ENCODE data around the gene ARHGAP15. TPM values are rescaled to one million over a fixed set of nuclear protein-coding genes. Genes with fewer than 3 reads are reported as not detected.

ARHGAP15 gene
- total RNA-seq, 8 experiments from 2014 or later, result 0.29 to 1.3 (median 0.51) TPM; not detected in 2

DNA sequence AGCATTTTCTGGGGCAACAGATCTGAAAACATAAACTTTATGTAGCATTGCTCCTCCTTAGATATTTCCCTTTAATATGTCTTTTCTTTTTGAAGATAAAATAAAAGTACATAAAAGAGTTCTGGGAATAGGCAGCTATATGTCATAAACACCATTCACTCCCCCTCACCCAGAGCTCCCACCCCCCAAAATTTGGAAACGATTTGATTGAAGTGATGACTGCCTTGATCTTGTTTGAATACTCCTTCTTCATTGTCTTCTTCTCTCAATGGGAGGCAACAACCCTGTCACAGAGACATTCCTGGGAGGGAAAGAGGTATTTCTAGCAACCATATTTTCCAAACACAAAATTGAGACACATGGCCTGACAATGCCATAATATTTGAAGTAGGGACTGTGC is 369.3 kb downstream of the ARHGAP15 start:
- peaks cover 0 to 8% of the 10 kb centered on the region in 2 donors for H3K4me1 ChIP-seq (replicated peaks in 1 of 2)
- 0 to 60% (median 33%) methylated on average over 1 of the region's 1 CpG; no CpG with 5 or more reads in 3 of the 10 experiments for WGBS, 10 experiments
- no peak overlapping the region for H3K27ac ChIP-seq
- H3K4me3 ChIP-seq, result no peak overlapping the region
- in situ Hi-C loops (cut with MboI; ENCODE audit: low pct_unique_long_range_greater_than_20kb in 2 of 9, low sequenced_read_pairs in 9 of 9, unreplicated experiment in 9 of 9), result no loop called here
- ATAC-seq (replicated peaks in 6 of 8), result no peak

GRCh38 chr2:143499061-143499460 is 369.8 kb downstream of the ARHGAP15 start:
- 9 to 85% (median 31%) methylated on average over 1 to 3 of the region's 3 CpGs for WGBS, 10 experiments
- in situ Hi-C loops (cut with MboI; ENCODE audit: low pct_unique_long_range_greater_than_20kb in 2 of 9, low sequenced_read_pairs in 9 of 9, unreplicated experiment in 9 of 9), result no loop called here
- no peak overlapping the region for H3K4me3 ChIP-seq
- no peak overlapping the region for H3K27ac ChIP-seq
- H3K4me1 ChIP-seq (replicated peaks in 1 of 2), result peaks cover 0 to 8% of the 10 kb centered on the region in 2 donors
- peak in 1 of 8 experiments; percentile 24 for ATAC-seq (replicated peaks in 6 of 8)

DNA sequence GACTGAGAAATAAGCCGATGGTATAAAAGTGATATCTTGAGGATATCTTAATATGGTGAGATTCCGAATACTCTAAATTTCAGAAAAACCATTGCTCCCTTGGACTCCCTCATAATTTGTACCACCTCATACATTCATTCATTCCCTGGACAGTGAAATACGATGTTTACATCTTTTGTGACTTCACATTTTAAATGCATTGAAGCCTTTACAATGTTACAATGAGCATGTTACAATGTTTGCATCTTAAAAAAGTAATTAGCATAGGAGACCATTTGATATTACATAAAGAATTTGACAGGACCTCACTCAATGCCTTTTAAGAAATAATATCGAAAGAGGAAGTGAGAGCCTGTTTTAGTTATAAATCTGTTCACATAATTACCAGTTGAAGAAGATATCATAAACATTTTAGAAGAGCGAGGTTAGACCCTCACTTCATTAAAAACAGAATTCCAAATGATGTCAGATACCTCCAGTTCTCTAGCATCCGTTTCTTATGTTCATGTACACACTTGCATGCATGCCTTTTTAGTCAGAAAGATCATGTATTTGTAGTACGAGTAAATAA is 372.0 kb downstream of the ARHGAP15 start:
- in situ Hi-C loops (cut with MboI; ENCODE audit: low pct_unique_long_range_greater_than_20kb in 2 of 9, low sequenced_read_pairs in 9 of 9, unreplicated experiment in 9 of 9), result no loop called here

GRCh38 chr2:143503280-143503679 is 374.1 kb downstream of the ARHGAP15 start:
- Histone ChIP-seq H3K27ac (no peak overlapping the region), H3K4me3 (no peak overlapping the region), H3K4me1 (replicated peaks in 1 of 2) (peaks cover 0 to 1% of the 10 kb centered on the region in 2 donors)
- WGBS, 10 experiments, result 82 to 100% (median 96%) methylated on average over 1 to 2 of the region's 2 CpGs; no CpG with 5 or more reads in 4 of the 10 experiments
- ATAC-seq (replicated peaks in 6 of 8), result no peak
- in situ Hi-C loops (cut with MboI; ENCODE audit: low pct_unique_long_range_greater_than_20kb in 2 of 9, low sequenced_read_pairs in 9 of 9, unreplicated experiment in 9 of 9), result no loop called here

More for the DNA sequence above, 372.0 kb downstream of the ARHGAP15 start:
- peaks cover 0 to 8% of the 10 kb centered on the region in 2 donors for H3K4me1 ChIP-seq (replicated peaks in 1 of 2)
- no peak for ATAC-seq (replicated peaks in 6 of 8)
- H3K27ac ChIP-seq, result no peak overlapping the region
- no peak overlapping the region for H3K4me3 ChIP-seq
- WGBS, 10 experiments, result 65 to 100% (median 91%) methylated on average over 5 to 7 of the region's 7 CpGs

DNA sequence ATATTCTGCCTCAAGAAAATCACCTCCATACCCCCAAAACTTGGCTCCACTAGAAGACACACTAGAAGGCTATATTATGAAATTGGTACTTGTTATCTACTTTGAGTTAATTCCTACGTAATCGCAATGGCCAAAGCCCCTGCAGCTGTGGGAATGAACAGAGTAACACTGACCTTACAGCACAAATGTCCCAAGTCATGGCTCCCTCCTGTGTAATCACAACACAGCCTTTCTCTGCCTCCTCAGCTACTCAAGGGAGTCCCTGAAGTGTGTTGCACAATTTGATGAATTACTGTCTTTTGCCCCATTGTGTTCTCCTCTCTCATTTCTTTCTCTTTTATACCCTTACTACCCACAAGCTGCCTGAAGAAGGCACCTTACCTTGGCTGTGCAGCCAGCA is 375.2 kb downstream of the ARHGAP15 start:
- WGBS, 10 experiments, result 65 to 100% (median 83%) methylated on average over 2 of the region's 2 CpGs; no CpG with 5 or more reads in 3 of the 10 experiments
- H3K4me1 ChIP-seq (replicated peaks in 1 of 2), result no peaks in the 10 kb centered on the region
- in situ Hi-C loops (cut with MboI; ENCODE audit: low pct_unique_long_range_greater_than_20kb in 2 of 9, low sequenced_read_pairs in 9 of 9, unreplicated experiment in 9 of 9), result no loop called here
- no peak for ATAC-seq (replicated peaks in 6 of 8)
- H3K4me3 ChIP-seq, result no peak overlapping the region
- H3K27ac ChIP-seq, result no peak overlapping the region

DNA sequence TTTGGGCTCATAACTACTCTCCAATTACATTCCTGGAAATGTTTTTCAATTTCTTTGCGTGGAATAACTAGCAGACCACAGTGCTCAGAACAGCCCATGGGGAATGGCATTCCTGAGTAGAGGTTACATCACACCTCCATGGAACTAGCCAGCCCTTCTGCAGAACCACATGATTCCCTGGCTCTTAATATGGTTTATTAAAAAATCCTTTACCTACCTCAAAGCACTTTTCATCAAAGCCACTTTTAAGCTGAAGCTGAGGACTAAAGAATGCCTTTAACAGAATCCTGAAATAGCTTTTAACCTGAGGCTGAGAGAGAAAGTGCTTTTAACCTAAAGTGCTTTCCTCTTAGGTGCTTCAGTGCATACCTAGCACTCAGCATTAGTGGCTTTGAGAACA is 376.3 kb downstream of the ARHGAP15 start:
- in situ Hi-C loops (cut with MboI; ENCODE audit: low pct_unique_long_range_greater_than_20kb in 2 of 9, low sequenced_read_pairs in 9 of 9, unreplicated experiment in 9 of 9), result no loop called here
- Histone ChIP-seq H3K4me1 (replicated peaks in 1 of 2) (no peaks in the 10 kb centered on the region), H3K4me3 (no peak overlapping the region), H3K27ac (no peak overlapping the region)
- ATAC-seq (replicated peaks in 6 of 8), result no peak
- 67 to 100% (median 93%) methylated on average over 1 of the region's 1 CpG; no CpG with 5 or more reads in 4 of the 10 experiments for WGBS, 10 experiments

DNA sequence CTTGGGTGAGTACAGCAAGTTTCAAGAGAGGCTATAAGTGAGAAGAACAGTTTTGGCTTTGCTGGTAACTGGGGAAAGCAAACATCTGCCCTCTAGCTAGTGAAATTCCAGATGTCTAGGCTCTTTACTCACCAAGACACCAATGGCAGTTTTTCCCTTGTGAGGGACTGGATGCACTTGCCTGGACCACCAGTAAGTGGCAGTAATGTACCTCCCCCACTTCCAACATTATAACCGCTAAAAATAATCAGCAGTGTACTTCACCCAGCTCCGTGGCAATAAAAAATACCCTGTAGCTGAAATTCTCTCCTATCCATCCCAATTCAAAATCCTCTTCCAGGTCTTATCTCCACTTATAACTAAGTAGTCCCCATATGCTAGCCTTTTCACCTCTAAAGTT is 383.9 kb downstream of the ARHGAP15 start:
- Histone ChIP-seq H3K4me3 (no peak overlapping the region), H3K27ac (no peak overlapping the region), H3K4me1 (replicated peaks in 1 of 2) (no peaks in the 10 kb centered on the region)
- in situ Hi-C loops (cut with MboI; ENCODE audit: low pct_unique_long_range_greater_than_20kb in 2 of 9, low sequenced_read_pairs in 9 of 9, unreplicated experiment in 9 of 9), result no loop called here
- ATAC-seq (replicated peaks in 6 of 8), result peak in 5 of 8 experiments; percentile 37 to 89 (median 85)
- whole genome bisulfite sequencing, 10 experiments, result 0 to 40% (median 3%) methylated on average over 1 to 2 of the region's 2 CpGs; no CpG with 5 or more reads in 2 of the 10 experiments

DNA sequence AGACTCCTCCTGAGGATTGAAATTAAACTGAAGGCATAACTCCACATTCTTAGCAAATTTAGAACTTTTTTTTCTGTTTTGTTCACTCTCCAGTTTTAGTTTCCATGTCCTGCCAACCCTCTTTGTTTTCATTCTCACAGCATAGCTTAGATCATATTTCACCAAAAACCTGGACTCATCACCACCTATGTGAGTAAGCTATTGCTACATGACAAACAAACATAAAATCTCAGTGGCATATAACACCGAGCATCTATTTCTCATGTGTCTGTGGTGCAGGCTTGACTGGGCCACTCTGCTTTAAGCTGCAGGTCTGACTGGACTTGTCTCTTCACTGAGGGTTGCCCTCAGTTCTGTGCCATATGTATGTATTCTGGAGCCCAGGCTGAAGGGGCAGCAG is 385.2 kb downstream of the ARHGAP15 start:
- Histone ChIP-seq H3K4me3 (no peak overlapping the region), H3K27ac (no peak overlapping the region), H3K4me1 (replicated peaks in 1 of 2) (no peaks in the 10 kb centered on the region)
- 0 to 43% (median 22%) methylated on average over 1 of the region's 1 CpG; no CpG with 5 or more reads in 4 of the 10 experiments for WGBS, 10 experiments
- ATAC-seq (replicated peaks in 6 of 8), result peak in 1 of 8 experiments; percentile 48
- in situ Hi-C loops (cut with MboI; ENCODE audit: low pct_unique_long_range_greater_than_20kb in 2 of 9, low sequenced_read_pairs in 9 of 9, unreplicated experiment in 9 of 9), result no loop called here

- ATAC-seq (replicated peaks in 6 of 8), result no peak
- Histone ChIP-seq H3K4me1 (replicated peaks in 1 of 2) (no peaks in the 10 kb centered on the region), H3K4me3 (no peak overlapping the region), H3K27ac (no peak overlapping the region)
- in situ Hi-C loops (cut with MboI; ENCODE audit: low pct_unique_long_range_greater_than_20kb in 2 of 9, low sequenced_read_pairs in 9 of 9, unreplicated experiment in 9 of 9), result no loop called here
Measured at GRCh38 chr2:143515318-143515717, 386.1 kb downstream of the ARHGAP15 start.

DNA sequence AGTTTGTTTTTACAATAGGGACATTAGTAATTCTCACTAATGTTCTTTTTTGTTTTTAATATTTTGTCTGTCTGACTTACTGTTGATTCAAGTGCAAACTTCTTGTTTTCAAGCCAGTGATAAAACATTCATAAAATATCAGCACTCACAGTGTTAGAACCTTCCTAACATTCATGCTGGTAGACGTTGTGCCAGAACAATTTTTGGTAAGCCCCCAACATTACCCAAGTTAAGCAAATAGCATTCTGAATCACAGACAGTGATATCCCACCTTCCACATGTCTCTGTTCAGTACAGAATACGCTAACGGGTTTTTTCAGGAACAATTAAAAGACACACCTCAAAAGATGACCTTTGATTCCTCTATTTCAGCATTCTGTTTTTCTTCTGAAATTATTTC is 390.3 kb downstream of the ARHGAP15 start:
- Histone ChIP-seq H3K4me1 (replicated peaks in 1 of 2) (no peaks in the 10 kb centered on the region), H3K4me3 (no peak overlapping the region), H3K27ac (no peak overlapping the region)
- in situ Hi-C loops (cut with MboI; ENCODE audit: low pct_unique_long_range_greater_than_20kb in 2 of 9, low sequenced_read_pairs in 9 of 9, unreplicated experiment in 9 of 9), result no loop called here
- ATAC-seq (replicated peaks in 6 of 8), result no peak
- 61 to 96% (median 88%) methylated on average over 3 of the region's 3 CpGs; no CpG with 5 or more reads in 1 of the 10 experiments for WGBS, 10 experiments

DNA sequence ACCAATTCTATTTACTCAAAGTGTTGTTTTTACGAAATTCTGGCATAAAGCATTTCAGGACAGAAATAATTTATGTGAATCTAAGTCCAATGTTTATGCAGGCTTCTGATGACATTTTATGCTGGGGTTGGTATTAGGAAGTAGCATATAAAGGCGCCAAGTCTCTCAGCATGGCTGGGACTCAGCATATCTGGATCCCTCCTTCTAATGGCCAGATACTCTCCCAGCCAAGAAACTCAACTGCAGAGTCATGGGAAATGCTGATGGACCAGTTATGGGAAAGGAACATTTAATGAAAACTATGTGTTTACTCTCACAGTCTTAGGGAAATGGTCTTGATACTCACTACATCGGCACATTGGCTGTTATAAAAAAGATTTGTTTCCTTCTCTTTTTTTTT is 392.2 kb downstream of the ARHGAP15 start:
- in situ Hi-C loops (cut with MboI; ENCODE audit: low pct_unique_long_range_greater_than_20kb in 2 of 9, low sequenced_read_pairs in 9 of 9, unreplicated experiment in 9 of 9), result no loop called here

DNA sequence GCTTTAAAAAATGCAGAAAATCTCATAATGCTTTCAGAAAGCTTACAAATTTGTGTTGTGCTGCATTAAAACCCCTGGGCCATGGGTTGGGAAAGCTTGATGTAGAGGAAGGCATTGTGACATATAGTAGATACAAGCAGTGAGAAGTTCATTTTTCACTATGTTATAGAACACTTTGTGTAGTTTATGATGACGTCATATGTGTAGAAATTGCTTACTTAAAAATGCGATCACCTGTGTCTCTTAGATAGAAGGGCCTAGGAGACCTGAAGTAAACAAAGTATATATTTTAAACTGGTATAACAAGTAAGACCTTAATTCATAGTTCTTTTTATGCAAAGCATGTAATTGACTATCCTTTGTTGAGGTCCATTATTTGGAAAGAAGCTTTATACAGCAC is 393.5 kb downstream of the ARHGAP15 start:
- Histone ChIP-seq H3K4me3 (no peak overlapping the region), H3K4me1 (replicated peaks in 1 of 2) (peaks cover 0 to 4% of the 10 kb centered on the region in 2 donors), H3K27ac (no peak overlapping the region)
- WGBS, 10 experiments, result 71 to 100% (median 93%) methylated on average over 1 to 2 of the region's 2 CpGs; no CpG with 5 or more reads in 1 of the 10 experiments
- in situ Hi-C loops (cut with MboI; ENCODE audit: low pct_unique_long_range_greater_than_20kb in 2 of 9, low sequenced_read_pairs in 9 of 9, unreplicated experiment in 9 of 9), result no loop called here
- ATAC-seq (replicated peaks in 6 of 8), result no peak

More for the DNA sequence above, 392.2 kb downstream of the ARHGAP15 start:
- ATAC-seq (replicated peaks in 6 of 8), result peak in 1 of 8 experiments; percentile 73
- H3K4me1 ChIP-seq (replicated peaks in 1 of 2), result peaks cover 0 to 4% of the 10 kb centered on the region in 2 donors
- no peak overlapping the region for H3K27ac ChIP-seq
- no peak overlapping the region for H3K4me3 ChIP-seq
- WGBS, 10 experiments, result 38 to 100% (median 83%) methylated on average over 1 to 3 of the region's 3 CpGs

DNA sequence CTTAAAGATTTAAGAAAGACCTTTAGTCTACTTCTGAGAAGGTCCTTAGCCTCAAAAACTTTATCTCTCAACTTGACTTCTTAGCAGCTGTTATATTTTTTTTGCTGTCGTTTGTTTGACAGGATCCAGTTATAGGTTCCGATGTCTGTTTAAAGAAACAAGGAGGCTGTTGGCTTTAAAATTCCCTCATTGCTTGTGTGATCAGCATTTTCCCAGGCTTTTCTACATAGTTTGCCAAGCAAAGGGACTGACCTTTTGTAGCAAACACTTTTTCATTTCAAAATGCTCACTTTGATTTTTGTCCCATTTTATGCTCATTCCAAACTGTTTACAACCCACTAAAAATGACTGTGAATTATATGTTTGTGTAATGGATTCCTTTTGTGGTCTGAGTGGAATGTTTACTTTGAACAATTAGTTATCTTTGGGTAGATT is 394.9 kb downstream of the ARHGAP15 start:
- no peak overlapping the region for H3K27ac ChIP-seq
- H3K4me1 ChIP-seq (replicated peaks in 1 of 2), result peaks cover 0 to 4% of the 10 kb centered on the region in 2 donors
- 0 to 90% (median 68%) methylated on average over 1 to 2 of the region's 2 CpGs; no CpG with 5 or more reads in 2 of the 10 experiments for WGBS, 10 experiments
- ATAC-seq (replicated peaks in 6 of 8), result no peak
- H3K4me3 ChIP-seq, result no peak overlapping the region
- in situ Hi-C loops (cut with MboI; ENCODE audit: low pct_unique_long_range_greater_than_20kb in 2 of 9, low sequenced_read_pairs in 9 of 9, unreplicated experiment in 9 of 9), result no loop called here

All from motor neuron (in vitro differentiated cells).